Hepatocyte (in vitro differentiated cells): Measurements from ENCODE around the gene MOB2. TPM values are rescaled to one million over a fixed set of nuclear protein-coding genes. Genes with fewer than 3 reads are reported as not detected.

Source experiments
- polyA plus RNA-seq: library from polyadenylated mRNA; unstranded; fragments of >200 nt; fragmentation: Nextera tagmentation; extraction: Ambion mirVana; gene quantifications from 2 replicates; pipeline ENCODE4 v1.2.1, GENCODE V29; 2016
- total RNA-seq: library from RNA; depleted of rRNA; stranded (reverse); fragments of >200 nt; gene quantifications from 2 replicates; pipeline ENCODE4 v1.2.3, GENCODE V29; 2014

Gene MOB2
- total and polyA plus RNA-seq, 2 experiments from 2014 or later: 12.5 to 48.2 TPM

Other genes starting within 250 kb of the MOB2 start
- gene TOLLIP, start 177.1 kb downstream of the MOB2 start, total RNA-seq: 33.3 and 40.9 TPM in 2 replicates
- 80.9 and 84.0 TPM in 2 replicates for gene TOLLIP, start 177.1 kb downstream of the MOB2 start, polyA plus RNA-seq
- 4.7 and 6.8 TPM in 2 replicates for gene BRSK2, start 96.8 kb downstream of the MOB2 start, total RNA-seq
- gene BRSK2, start 96.8 kb downstream of the MOB2 start, polyA plus RNA-seq: 13.6 and 15.1 TPM in 2 replicates
- 7.9 and 8.0 TPM in 2 replicates for gene DUSP8, start 85.5 kb upstream of the MOB2 start, total RNA-seq
- gene DUSP8, start 85.5 kb upstream of the MOB2 start, polyA plus RNA-seq: 13.0 and 17.7 TPM in 2 replicates
- not detected in 2 replicates for gene KRTAP5-1, start 98.5 kb upstream of the MOB2 start, total RNA-seq
- 0.28 TPM in 1 of 2 replicates, not detected in the other for gene KRTAP5-1, start 98.5 kb upstream of the MOB2 start, polyA plus RNA-seq
- gene KRTAP5-2, start 111.5 kb upstream of the MOB2 start, total RNA-seq: not detected in 2 replicates
- gene KRTAP5-2, start 111.5 kb upstream of the MOB2 start, polyA plus RNA-seq: not detected in 2 replicates
- not detected in 2 replicates for gene KRTAP5-3, start 121.7 kb upstream of the MOB2 start, total RNA-seq
- gene KRTAP5-3, start 121.7 kb upstream of the MOB2 start, polyA plus RNA-seq: not detected in 2 replicates
- gene KRTAP5-4, start 135.4 kb upstream of the MOB2 start, total RNA-seq: not detected in 2 replicates
- gene KRTAP5-4, start 135.4 kb upstream of the MOB2 start, polyA plus RNA-seq: not detected in 2 replicates
- gene KRTAP5-5, start 143.0 kb upstream of the MOB2 start, total RNA-seq: not detected in 2 replicates
- gene KRTAP5-5, start 143.0 kb upstream of the MOB2 start, polyA plus RNA-seq: 0.39 and 0.54 TPM in 2 replicates
- not detected in 2 replicates for gene KRTAP5-6, start 210.4 kb upstream of the MOB2 start, total RNA-seq
- not detected in 2 replicates for gene KRTAP5-6, start 210.4 kb upstream of the MOB2 start, polyA plus RNA-seq